ENCODE data around the gene ARHGAP25.

The ARHGAP25 gene

DNA sequence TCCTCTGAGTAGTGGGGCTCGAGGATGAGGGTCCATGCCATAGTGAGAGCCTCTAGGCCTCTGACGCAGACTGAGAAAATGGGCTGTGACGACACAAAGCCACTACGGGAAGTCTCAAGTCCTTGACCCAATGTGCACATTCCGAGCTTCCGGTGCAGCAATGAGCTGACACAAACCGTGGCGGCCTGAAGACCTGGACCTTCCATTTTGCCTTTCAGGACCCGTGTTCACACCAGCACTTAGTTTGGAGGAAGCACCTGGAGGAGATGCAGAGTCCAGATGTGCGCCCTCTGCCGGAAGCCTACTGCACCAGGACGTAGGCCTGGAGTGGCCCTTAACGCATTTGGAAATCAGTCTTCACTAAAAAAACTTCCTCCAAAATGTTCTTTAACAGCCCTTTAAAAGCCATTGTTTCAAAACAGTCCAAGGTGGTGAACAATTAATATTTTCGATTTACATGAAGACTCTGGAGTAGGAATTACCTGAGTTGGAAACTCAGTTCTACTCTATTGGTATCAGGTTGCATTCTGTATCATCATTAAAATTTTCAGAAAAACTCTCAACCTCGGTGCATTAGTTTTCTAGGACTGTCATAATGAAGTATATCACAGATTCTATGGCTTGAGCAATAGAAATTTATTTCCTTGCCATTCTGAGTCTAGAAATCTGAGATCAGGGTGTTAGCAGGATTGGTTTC, 102.7 kb downstream of the ARHGAP25 start:
- DNase-seq = peak; percentile 77 to 80

DNA sequence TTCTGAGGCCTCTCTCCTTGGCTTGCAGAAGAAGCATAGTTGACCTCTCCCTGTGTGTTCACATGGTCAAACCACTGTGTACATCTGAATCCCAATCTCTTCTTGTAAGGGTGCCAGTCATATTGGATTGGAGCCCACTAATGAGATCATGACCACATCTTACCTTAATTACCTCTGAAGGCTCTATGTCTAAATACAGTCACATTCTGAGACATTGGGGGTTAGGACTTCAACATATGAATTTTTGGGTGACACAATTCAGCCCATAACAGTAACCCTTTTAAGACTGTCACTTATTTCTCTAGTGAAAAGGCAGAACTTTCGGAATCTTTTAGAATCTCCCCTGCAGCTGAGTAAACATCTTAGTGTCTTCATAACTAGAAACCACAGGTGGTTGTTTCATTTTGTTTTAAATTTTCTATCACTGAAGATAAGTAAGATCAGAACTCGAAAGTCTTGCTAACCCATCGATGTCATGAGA, 103.3 kb downstream of the ARHGAP25 start:
- no peak for DNase-seq

- DNase-seq = no peak
Observed at GRCh38 chr2:68838641-68839040, 104.0 kb downstream of the ARHGAP25 start.

DNA sequence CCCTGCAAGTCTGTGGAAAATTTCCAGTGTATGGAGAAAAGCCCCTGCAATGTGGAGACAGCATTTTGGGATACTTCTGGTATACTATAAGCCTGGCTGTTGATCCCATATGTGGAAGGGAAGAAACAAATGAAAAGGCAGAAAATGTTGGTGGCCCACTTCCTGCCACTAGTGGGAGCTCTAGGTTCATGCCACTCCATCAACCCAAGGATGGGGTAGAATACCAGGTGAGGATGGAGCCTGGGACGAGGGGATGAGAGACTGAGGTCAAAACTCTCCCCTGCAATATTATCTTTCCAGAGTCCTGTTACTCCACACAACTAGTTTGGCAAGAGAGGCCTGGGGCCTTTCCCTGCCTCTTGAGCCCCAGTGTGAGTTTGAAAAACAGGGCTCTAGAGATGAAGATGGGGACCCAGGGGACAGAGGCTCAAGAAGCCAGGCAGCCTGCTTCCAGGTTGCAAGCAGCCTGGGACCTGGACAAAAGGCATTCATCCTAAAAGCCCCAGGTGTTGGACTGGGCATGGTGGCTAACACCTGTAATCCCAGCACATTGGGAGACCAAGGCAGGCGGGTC, 104.7 kb downstream of the ARHGAP25 start:
- DNase-seq = peak; percentile 35 to 52

DNA sequence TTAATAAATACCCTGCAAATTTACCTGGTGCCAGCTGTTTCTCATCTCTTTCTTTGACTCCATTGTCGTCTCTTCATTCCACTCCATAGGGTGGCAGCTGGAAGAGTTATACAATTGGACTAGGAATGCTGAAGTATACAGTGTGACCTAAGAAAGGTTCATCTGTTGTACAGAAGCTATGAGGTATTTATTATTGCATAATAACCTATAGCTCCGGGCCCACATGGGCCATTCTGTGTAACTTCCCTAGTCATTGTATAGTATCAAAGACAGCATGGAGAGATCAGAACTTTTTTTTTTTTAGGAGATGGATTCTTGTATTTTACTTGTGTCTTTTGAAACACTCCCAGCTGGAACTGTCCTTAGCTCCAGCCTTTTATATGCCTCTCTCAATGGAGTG, 110.4 kb downstream of the ARHGAP25 start:
- DNase-seq = no peak

DNA sequence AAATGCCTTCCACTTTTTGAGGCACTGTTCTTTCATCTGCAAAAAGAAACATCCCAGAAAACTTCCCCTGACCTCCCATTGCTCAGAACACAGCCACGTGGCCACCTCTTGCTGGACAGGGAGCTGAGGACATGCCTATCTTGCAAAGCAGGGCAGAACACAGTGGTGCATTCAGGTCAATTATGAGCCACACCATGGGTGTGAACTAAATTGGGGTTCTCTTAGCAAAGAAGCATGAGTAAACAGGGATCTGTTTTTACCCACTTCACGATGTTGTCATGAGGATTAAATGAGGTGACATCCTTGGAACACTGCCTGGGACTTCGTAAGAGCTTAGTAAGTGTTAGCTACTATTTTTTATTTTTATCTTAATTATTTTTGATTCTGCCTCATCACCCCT, 111.5 kb downstream of the ARHGAP25 start:
- DNase-seq = no peak

- no peak for DNase-seq
Observed at GRCh38 chr2:68847751-68848150, 113.1 kb downstream of the ARHGAP25 start.

GRCh38 chr2:68849579-68850030, 115.0 kb downstream of the ARHGAP25 start:
- no peak for DNase-seq

DNA sequence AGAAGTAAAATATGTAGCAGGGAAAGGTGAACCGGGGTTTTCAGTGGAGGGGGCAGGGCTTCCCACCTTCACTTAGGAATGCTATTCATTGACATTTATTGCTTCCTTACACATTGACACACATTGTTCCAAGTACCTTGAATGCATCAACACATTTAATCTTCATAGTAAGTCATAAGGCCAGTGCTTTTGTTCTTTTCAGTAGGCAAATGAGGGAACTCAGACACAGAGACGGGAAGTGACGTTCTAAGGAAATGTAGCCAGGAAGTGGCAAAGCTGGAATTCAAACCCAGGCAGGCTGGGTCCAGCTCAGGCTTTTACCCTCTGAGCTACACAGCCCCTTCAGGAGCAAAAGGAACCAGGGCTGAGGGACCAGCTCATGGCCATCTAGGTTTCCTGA, 115.9 kb downstream of the ARHGAP25 start:
- no peak for DNase-seq

DNA sequence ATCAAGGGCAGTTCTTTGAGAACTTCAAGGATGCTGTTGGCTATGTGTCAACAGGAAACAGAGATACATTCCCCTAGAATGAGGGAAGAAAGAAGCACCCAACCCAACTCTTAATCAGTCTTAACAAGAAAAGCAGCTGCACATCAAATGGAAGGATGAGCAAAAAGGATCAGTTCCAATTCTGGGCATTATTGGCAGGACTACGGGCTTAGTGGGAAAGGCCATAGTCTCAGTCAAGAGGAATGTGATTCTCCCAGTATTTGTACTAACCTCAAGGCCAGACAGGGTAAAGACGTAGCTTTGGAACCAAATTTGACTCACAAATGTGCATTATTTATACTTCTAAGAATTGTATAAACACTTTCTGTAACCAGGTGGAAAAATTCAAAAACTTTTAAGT, 118.4 kb downstream of the ARHGAP25 start:
- no peak for DNase-seq

GRCh38 chr2:68853915-68854314, 119.3 kb downstream of the ARHGAP25 start:
- no peak for DNase-seq

- DNase-seq = no peak
Observed at GRCh38 chr2:68854476-68854875, 119.9 kb downstream of the ARHGAP25 start.

DNA sequence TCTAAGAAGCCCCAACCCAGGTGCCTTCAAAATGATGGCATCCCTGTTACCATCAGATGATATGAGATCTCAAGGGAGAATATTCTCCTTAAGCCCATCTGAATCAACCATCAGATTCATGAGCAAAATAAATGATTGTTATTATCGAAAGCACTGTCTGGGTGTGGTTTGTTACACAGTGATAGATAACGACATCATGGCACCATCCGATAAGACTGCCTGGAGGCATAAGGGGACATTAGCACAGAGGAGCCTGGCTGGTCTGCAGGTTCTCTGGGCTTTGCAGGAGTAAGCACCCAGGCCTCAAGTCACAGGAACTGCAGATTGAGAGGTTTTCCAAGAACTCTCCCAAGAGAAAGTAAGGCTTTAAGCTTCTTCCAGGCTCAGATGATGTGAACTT, 120.9 kb downstream of the ARHGAP25 start:
- DNase-seq = no peak

GRCh38 chr2:68857202-68857845, 122.7 kb downstream of the ARHGAP25 start:
- DNase-seq = no peak

DNA sequence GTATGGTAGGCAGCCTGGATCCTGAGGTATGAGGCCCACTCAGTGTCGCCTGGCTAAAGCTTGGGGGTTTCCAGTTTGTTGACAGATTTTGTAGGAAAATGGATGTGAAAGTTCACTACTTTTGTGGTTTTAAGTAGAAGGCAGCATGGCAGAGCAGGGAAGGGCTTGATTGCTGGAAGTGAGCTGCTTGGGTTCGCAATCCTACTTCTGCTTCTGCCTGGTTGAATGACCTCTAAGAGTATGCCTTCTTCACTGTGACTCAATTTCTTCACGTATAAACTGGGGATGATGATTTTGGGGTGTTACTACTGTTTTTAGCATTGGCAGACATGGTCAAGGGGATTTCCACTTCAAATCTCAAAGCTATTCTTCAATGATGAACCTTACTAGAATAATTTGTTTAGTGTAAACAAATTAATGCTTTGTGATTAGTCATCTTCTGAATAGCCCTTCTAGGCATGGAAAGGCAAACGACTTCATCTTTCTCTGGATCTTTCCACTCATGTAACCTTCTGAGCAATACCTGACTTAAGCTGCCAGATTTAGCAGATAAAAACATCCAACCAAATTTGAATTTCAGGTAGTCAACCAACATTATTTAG, 123.3 kb downstream of the ARHGAP25 start:
- DNase-seq = no peak

GRCh38 chr2:68860111-68860510, 125.5 kb downstream of the ARHGAP25 start:
- DNase-seq = no peak

GRCh38 chr2:68861330-68861729, 126.7 kb downstream of the ARHGAP25 start:
- DNase-seq = no peak

DNA sequence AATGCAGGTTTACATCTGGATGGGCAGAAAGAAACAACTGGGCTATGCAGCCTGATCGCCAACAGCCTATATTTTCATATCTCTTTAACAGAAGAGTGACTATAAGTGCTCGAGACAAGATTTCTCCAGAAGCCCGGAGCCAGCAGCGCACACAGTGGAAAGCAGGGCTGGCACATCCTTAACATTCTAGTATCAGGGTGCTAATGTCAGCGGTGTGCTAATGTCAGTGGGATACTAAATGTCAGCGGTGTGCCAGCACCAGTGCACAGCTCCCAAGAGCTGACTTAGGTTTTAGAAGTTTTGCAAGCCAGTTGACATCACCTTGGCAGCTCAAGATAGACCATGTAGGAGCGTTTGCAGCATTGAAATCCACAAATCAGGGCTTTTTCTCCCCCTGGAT, 128.3 kb downstream of the ARHGAP25 start:
- DNase-seq = no peak

GRCh38 chr2:68863996-68864395, 129.4 kb downstream of the ARHGAP25 start:
- DNase-seq = no peak

GRCh38 chr2:68865108-68865507, 130.5 kb downstream of the ARHGAP25 start:
- DNase-seq = no peak

DNA sequence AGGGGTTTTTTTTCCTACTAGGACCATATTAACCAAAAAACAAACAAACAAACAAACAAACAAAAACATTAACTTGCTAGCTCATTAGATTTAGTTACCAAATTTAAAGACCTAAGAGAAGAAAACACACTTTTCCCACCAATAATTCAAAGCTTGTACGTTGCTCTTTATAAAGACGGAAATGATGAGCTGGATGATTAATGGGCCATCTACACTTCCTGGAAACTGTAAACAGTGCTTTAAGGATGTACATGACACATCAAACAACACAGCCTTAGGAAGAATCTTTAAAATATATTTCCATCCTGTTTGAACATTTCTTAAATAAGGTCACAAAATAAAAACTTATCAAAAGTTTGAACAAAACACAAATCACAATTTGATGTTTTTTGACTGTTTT, 135.6 kb downstream of the ARHGAP25 start:
- DNase-seq = no peak

DNA sequence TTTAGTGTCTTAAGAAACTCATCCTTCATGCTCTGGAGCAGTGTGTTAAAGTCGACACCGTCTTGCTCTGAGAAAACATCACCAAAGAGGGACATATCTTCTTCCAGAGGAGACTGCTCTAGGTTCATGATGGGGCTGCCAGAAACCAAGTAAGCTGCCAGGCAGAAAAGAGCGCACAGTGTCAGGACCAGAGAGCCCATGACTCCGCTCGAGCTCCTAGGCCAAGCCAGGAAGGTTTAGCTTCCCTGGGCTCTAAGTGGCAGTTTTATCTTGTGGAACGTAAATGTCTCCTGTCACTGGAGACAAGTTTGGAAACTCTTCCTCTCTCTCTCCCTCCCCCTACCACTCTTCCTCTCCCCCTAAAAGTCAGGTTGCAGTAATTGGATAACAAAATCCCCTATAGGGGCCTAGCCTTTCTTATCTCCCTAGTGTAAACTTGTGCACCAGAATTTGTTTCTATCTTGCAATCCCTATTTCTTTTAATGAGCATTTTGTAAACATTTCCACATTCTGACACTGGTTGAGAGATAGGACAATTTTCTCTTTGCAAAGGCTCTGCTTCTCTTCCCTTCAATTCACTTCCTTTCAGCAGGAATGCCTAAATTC, 136.7 kb downstream of the ARHGAP25 start, which contains the start of gene BMP10:
Gene BMP10 (minus strand): TSS at position 239 of the 606 bp plus-strand sequence. CDS start 39 bp downstream, at position 200.
- no peak for DNase-seq
